Measurements from ENCODE around the gene BTBD2. TPM values are rescaled to one million over a fixed set of nuclear protein-coding genes. Genes with fewer than 3 reads are reported as not detected.

BTBD2 gene
- total RNA-seq, 4 donors from 2014 or later, result 85.0 to 99.3 (median 94.9) TPM

GRCh38 chr19:2003874-2004273, 11.6 kb downstream of the BTBD2 start:
- DNase-seq (ENCODE audit: low spot score in 2 of 2), result no peak
- no peak for TF ChIP-seq POLR2A (IDR thresholded peaks at IDR 0.05)
- TF ChIP-seq, protein P1, sequence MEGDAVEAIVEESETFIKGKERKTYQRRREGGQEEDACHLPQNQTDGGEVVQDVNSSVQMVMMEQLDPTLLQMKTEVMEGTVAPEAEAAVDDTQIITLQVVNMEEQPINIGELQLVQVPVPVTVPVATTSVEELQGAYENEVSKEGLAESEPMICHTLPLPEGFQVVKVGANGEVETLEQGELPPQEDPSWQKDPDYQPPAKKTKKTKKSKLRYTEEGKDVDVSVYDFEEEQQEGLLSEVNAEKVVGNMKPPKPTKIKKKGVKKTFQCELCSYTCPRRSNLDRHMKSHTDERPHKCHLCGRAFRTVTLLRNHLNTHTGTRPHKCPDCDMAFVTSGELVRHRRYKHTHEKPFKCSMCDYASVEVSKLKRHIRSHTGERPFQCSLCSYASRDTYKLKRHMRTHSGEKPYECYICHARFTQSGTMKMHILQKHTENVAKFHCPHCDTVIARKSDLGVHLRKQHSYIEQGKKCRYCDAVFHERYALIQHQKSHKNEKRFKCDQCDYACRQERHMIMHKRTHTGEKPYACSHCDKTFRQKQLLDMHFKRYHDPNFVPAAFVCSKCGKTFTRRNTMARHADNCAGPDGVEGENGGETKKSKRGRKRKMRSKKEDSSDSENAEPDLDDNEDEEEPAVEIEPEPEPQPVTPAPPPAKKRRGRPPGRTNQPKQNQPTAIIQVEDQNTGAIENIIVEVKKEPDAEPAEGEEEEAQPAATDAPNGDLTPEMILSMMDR (IDR thresholded peaks at IDR 0.05), result no peak
- 77 to 91% methylated on average over 4 of the region's 4 CpGs for WGBS, 2 donors
- H3K4me3 ChIP-seq (ENCODE audit: low read depth, poor library complexity, severe bottlenecking), result no peak overlapping the region
- intact Hi-C loops (cut with DNase I; ENCODE audit: low total_unique reads), result loop anchor here (2.0 kb wide), 1 partner anchor 31 kb away; no protein-coding TSS in a partner anchor

GRCh38 chr19:1999856-2000515, 15.5 kb downstream of the BTBD2 start:
- no peak for DNase-seq (ENCODE audit: low spot score in 2 of 2)
- WGBS, 2 donors, result 86 to 90% methylated on average over 22 to 26 of the region's 26 CpGs
- TF ChIP-seq, protein P1 (IDR thresholded peaks at IDR 0.05), result no peak
- TF ChIP-seq POLR2A (IDR thresholded peaks at IDR 0.05), result no peak
- intact Hi-C loops (cut with DNase I; ENCODE audit: low total_unique reads), result no loop called here
- no peak overlapping the region for H3K4me3 ChIP-seq (ENCODE audit: low read depth, poor library complexity, severe bottlenecking)

GRCh38 chr19:1998712-1999708, 16.5 kb downstream of the BTBD2 start:
- intact Hi-C loops (cut with DNase I; ENCODE audit: low total_unique reads), result no loop called here
- DNase-seq (ENCODE audit: low spot score in 2 of 2), result no peak
- whole genome bisulfite sequencing, 2 donors, result 92 to 93% methylated on average over 52 of the region's 52 CpGs
- H3K4me3 ChIP-seq (ENCODE audit: low read depth, poor library complexity, severe bottlenecking), result no peak overlapping the region
- TF ChIP-seq POLR2A (IDR thresholded peaks at IDR 0.05), result no peak
- TF ChIP-seq, protein P1 (IDR thresholded peaks at IDR 0.05), result no peak

DNA sequence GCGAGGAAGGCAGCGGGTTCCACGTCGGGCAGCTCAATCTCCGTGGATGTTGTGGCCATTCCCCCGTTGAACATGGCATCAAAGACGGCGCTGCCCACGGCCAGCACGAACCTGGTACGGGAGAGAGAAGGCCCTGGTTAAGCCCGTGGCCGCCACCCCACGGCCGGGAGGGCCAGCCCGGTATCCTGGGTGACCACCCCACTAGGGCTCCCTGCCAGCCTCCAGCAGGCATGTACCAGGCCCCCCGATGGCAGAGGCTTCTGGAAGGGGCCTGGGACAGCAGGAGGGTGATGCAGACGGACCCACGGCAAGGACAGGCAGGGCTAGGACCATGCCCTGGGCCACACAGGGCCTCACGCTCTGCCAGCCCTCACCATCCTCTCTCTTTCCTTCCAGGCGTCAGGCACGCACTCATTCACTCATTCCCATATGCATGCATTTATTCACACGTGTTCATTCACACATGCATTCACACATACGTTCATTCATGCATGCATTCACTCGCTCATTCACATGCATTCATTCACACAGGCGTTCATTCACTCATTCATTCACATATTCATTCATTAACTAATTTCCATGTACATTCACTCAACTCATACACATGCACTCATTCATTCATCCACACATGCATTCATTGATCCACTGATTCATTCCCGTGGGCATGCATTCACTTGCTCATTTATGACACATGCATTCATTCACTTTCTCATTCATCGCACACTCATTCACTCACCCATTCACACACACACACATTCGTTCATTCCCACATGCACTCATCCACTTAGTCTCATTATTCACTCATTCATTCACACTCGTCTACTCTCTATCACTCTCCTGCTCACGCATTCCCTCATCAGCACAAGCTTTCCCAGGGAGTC, 17.9 kb downstream of the BTBD2 start:
- intact Hi-C loops (cut with DNase I; ENCODE audit: low total_unique reads), result no loop called here
- WGBS, 2 donors, result 91 to 94% methylated on average over 21 to 29 of the region's 31 CpGs
- no peak for TF ChIP-seq POLR2A (IDR thresholded peaks at IDR 0.05)
- TF ChIP-seq, protein P1 (IDR thresholded peaks at IDR 0.05), result no peak
- no peak overlapping the region for H3K4me3 ChIP-seq (ENCODE audit: low read depth, poor library complexity, severe bottlenecking)
- DNase-seq (ENCODE audit: low spot score in 2 of 2), result no peak

DNA sequence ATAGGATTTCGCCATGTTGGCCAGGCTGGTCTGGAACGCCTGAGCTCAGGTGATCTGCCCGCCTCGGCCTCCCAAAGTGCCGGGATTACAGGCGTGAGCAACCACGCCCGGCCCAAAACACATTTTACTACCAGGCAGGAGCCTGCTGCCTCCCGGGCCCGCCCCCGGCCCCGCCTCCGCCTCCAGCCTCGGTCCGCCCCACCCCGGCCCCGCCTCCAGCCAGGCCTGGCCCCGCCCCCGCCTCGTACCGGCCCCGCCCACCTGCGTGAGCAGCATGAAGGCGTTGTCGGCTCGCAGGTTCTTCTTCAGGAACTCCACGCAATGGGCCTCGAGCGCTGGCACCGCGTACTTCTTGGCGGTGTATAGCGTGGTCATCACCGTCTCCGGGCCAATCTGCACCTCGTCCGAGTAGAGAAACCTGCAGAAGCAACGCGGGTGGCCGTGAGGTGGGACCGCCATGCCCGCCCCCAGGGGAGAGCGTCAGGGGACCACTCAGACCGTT, 22.7 kb downstream of the BTBD2 start:
- intact Hi-C loops (cut with DNase I; ENCODE audit: low total_unique reads), result no loop called here
- 80 to 86% methylated on average over 37 to 42 of the region's 44 CpGs for WGBS, 2 donors
- no peak overlapping the region for H3K4me3 ChIP-seq (ENCODE audit: low read depth, poor library complexity, severe bottlenecking)
- no peak for DNase-seq (ENCODE audit: low spot score in 2 of 2)
- TF ChIP-seq, protein P1 (IDR thresholded peaks at IDR 0.05), result no peak
- no peak for TF ChIP-seq POLR2A (IDR thresholded peaks at IDR 0.05)

All from lower leg skin (tissue), 4 donors.